Measurements from ENCODE around the gene TNIK.

Gene TNIK

GRCh38 chr3:171358181-171358880, 101.9 kb downstream of the TNIK start:
- DNase-seq, result peak; percentile 40

GRCh38 chr3:171357721-171358120, 102.5 kb downstream of the TNIK start:
- DNase-seq, result no peak

DNA sequence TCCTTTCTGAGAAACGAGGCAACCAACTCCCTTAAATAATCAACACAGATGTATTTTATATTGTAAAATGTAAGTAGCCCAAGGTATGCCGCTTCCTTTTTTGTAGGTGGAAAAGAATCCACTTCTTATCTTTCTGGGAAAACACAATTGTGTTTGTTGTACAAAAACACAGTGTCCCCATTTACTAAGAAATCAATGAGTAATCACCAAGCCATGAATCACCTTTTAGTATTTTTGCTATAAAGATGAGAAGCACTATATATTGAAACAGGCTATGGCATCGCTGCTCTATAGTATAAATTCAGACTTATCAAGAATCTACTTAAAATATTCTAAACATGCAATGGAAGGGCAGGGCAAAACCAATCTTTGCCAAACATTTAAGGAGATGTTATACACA, 104.0 kb downstream of the TNIK start:
- no peak for DNase-seq

GRCh38 chr3:171354706-171355582, 105.3 kb downstream of the TNIK start:
- DNase-seq, result no peak

DNA sequence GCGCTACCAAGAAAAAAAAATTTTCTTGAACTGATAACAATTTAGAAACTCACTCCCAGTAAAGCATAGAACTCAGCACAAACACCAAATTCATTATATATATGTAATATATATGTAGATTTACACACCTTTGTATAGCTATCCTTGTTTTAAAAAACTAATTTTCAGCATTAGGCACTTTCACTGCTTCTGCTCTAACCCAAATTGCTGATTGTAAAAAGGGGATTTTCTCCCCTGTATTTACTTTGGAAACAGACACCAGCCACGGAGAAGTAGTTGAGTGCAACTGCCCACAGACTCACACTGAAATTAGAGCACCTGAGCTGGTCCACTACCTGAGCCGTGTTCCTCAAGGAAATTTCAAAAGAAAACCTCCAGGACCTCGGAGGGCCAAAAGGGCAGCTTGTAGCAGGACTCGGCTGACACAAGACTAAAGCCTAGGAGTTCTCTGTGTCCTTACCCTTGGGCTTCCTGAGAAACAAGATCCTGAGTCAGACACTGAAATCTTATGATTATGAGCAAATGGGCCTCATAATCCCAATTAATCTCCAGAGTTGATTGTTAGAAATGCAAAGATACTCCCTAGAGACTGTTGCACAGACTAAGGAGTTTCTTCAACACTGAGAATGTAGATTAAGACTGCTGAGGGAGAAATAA, 106.0 kb downstream of the TNIK start:
- DNase-seq, result no peak

GRCh38 chr3:171353423-171353822, 106.8 kb downstream of the TNIK start:
- DNase-seq, result no peak

DNA sequence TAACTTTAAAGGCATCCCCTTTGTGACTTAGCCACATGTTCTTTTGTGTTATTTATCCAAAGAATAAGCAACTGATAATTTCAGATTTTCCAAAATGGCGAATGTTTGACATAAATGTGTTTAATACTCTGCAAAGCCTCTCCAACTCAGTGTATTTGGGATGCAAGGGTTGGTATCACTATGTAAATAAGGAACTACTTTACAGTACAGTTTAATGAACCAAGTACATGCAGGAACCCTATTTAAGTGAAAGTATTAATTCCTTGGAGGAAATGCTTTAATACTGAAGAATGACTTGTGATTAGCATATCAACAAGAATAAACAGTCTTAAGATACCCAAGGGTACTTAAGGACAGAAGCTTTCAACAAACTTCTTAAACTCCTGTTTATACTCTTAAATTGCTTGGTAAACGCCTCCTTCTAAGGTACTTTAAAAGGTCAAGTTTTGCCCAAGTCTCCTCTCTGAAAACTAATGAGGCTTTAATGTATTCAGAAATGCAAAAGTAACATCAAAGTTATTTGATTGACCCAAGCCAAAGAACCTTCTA, 107.7 kb downstream of the TNIK start:
- no peak for DNase-seq

DNA sequence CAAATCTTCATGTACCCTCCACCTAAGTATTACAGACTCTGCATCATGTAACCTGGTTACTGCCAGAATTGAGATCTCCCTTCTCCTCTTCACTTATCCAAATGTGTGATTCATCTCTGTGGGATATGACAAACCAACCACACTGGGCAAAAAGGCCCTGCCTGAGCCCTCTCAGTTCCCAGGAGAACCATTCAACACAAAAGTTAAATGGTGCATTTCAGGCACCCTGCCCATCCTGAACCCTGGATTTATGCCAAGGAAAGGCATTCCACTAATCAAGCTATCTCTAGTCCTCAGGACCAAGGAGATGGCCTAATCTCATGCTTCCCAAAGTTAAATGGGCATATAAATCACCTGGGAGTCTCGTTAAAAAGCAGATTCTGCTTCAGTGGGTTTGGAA, 108.5 kb downstream of the TNIK start:
- peak; percentile 95 for DNase-seq

DNA sequence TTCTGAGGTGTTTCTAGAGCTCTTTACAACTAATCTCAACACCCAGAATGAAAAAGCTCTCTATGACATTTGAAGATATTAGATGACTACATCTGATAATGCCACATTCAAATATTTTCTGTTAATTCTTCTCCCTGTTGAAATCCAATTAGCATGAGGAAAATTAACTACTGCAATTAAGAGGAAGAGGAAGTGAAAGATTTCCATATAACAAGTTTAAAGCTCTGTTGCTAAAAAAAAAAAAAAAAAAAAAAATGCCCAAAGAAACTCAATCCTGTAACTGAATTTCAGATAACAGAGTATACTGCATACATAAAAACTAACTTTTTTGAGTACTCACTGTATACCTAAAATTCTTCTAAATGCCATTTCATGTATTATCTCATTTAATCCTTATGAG, 109.8 kb downstream of the TNIK start:
- no peak for DNase-seq

DNA sequence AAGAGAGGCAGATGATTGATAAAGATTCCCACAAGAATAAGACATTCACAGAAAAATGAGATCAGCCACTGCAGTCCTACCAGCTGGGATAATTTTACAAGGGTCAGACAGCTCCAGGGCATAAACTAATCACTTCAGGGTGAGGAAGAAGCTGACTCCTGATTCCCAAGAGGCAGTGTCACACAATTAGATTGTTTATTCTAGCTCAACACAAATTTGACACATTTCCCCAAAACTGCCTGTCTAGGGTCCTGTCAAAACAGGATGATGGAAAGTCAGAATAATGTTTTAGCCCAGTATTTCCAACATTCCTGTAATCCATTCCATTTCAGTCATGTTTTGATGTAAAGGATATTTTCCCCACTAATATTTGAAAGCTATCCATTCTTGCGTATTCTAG, 110.8 kb downstream of the TNIK start:
- peak; percentile 37 for DNase-seq

DNA sequence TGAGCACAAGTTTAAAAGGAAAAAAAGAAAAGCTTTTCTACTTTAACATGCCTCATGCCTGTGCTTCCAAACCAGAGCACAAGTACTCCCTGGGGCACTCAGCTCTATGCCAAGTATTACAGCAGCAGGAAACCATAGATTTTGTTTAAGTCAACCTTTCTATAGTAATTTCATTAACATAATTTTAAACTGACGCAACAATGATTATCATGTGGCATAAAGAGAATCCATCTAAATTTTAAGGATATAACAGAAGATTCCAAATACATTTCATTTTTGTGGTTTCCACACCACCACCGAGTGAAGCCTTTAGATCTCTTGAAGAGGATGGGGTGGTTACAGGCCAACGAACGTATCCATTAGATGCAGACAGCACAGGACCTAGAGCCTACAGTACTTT, 112.1 kb downstream of the TNIK start:
- DNase-seq, result peak; percentile 92

DNA sequence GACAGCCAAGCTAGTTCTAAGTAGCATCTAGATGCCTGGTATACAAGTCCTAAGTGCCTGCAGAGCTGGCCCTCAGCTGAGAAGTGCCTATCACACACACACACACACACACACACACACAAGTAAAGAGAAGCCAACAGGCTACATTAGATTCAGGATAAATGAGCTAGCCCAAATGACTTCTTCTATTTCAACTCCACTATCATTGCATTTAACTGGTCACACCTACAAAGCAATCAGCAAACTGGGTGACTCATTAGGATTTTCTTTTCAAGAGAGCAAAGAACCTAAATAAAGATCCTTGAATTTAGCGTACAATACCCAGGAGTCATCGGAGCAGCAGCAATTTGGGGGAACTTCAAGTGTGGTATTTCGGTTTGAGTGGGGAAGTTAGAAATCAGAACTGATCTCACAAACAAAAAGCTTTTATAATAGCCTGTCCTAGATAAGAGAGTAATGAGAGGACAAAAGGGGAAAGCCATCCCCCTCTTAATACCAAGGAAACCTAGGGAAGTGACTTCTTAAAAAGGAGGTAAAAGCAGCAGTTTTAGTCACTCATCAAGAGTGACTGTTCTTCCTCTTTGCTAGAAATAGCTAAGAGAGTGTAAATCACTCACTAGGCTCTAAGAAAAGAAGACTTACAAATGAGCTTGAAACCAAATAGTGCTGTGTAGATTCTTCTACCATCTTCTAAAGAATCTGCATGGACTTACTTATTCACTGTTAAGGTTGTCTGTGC, 112.7 kb downstream of the TNIK start:
- DNase-seq, result peak; percentile 58

DNA sequence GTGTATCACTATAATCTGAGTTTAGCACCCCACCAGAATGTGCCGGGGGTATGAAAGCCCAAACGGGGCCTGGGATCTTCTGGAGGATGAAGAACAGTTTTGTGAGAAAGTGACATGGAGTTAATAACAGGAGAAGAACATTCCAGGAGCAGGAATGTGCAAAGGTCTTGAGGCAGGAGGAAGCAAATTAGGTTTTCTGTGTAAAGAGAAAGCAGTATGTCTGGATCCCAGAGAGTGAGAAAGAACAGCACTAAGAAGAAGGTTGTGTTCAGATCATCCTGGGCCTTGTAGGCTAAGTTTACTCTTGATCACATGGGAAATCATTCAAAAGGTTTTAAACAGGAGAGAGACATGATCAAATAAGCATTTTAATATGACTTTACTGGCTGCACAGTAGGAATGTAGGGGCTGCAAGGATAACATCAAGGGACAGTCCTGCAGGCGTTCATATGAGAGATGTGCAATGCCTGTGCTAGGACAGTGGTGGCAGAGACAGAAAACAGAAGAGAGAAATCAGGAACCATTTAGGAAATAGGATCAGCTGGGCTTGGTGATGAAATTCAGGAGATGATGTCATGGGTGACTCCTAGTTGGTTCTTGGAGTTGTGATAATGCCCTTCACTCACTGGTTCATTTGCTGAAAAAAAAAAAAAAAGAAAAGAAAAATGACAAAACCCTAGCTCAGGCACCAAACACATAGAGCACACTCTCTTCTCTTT, 113.5 kb downstream of the TNIK start:
- DNase-seq, result peak; percentile 40

DNA sequence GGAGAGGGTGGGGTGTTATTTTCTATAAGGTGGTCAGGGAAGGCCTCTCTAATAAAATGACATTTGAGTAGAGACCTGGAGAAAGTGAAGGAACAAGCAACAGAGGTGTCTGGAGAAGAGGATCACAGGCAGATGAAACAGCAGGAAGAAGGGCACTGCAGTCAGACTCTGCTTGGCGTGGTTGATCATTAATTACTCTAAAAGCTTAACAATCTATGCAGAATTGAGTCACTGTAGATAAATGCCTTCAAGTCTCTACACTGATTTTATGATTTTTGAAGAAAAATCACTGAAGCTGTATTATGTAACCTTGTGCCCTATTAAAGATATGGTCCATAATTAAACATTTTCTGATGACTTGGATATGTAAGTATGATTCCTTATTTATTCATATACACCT, 114.2 kb downstream of the TNIK start:
- DNase-seq, result no peak

- no peak for DNase-seq
Measured at GRCh38 chr3:171345107-171345843, 114.9 kb downstream of the TNIK start.

DNA sequence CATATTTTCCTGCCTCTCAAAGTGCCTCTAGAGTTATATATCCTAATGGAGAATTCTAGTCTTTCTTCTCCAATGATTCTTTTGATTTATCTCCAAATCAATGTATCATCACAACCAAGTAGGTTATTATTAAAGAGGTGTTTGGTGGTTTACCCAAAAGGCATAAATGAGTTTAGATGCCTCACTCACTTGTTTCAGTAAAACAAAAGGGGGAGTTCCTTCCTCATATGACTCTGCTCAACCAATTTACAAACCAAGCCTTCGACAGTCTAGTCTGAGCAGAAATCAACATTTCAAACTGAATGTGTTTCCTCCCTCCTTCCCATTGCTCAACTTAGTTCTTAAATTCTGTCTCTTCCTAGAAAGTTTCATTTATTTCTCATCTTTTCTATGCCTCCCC, 116.5 kb downstream of the TNIK start:
- no peak for DNase-seq

- no peak for DNase-seq
Measured at GRCh38 chr3:171342783-171343420, 117.3 kb downstream of the TNIK start.

DNA sequence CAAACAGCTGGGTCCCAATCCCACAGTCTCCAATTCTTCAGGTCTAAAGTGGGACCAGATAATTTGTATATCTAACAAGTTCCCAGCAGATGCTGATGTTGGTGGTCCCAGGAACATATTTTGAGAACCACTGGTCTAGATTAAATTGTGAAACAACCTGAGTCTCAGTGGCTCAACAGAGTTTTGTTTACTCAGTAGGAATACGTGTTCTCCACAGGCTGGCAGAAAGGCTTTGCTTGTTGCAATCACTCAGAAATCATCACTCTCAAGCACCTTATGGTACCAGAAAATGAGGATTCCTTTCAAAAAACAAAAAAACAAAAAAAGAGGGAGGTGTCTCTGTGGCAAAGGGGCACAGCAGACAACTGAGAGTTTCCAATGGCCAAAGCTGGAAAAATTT, 118.0 kb downstream of the TNIK start:
- DNase-seq, result no peak

- DNase-seq, result no peak
Measured at GRCh38 chr3:171340434-171340833, 119.8 kb downstream of the TNIK start.

GRCh38 chr3:171339598-171339997, 120.6 kb downstream of the TNIK start:
- no peak for DNase-seq

GRCh38 chr3:171336406-171336805, 123.8 kb downstream of the TNIK start:
- no peak for DNase-seq
